GM10248 (cell line): ENCODE measurements around the gene AK8.

Experiments
- CTCF ChIA-PET: fragments of 300-600 bp; sonication (Branson Sonifier 250); formaldehyde crosslinking; extraction: SDS; loops from one replicate; lab custom pipeline; 2021; ENCODE audit warnings: antibody characterized with exemption; lab: Yijun Ruan, JAX
- POLR2A ChIA-PET: fragments of 350-650 bp; sonication (Branson Sonifier 250); formaldehyde crosslinking; extraction: SDS; loops from one replicate; lab custom pipeline; 2020; ENCODE audit warnings: antibody characterized with exemption; lab: Yijun Ruan, JAX
- DNase-seq: peaks from one replicate; pipeline ENCODE4 v3.0.0; 2012; ENCODE audit errors: extremely low spot score
- TF ChIP-seq, protein P1 (sequence below): IDR thresholded peaks from 2 replicates; pipeline ENCODE4 v1.5.1; 2012; ENCODE audit warnings: mild to moderate bottlenecking, low read depth; ENCODE audit errors: extremely low read depth, missing control alignments, control extremely low read depth

The AK8 gene

DNA sequence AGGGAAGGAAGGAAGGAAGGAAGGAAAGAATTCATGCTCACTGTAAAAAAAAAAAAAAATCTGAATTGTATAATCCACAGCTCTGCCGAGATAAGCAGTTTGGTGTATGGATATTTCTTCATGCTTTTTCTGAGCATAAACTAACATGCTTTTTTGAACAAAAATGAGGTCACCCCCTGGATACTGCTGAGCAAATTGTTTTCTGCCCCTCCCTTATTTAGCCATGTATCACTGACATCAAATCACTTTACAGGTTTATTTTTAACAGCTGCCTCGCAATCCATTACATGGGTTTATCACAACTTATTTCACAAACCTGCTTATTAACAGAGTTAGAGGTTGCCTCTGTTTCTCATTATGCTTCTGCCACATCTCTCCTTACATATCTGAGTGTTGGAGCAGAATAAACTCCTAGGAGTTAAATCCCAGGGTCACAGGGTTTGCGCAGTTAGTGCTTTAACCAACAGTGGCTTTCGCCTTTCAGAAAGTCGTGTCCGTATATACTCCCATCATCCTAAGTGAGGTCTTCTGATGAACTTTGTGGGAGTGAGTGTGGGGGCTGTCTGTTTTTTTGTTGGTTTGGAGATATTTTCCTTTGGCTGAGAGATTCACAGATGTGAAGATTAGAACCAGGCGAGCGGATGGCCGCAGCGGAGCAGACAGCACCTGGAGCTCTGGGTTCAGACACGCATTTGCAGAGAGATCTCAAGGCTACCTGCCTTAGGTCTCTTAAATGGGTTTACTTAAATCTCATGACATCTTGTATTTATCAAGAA is 57.7 kb downstream of the AK8 start:
- POLR2A ChIA-PET = no interaction called here
- TF ChIP-seq, protein P1, sequence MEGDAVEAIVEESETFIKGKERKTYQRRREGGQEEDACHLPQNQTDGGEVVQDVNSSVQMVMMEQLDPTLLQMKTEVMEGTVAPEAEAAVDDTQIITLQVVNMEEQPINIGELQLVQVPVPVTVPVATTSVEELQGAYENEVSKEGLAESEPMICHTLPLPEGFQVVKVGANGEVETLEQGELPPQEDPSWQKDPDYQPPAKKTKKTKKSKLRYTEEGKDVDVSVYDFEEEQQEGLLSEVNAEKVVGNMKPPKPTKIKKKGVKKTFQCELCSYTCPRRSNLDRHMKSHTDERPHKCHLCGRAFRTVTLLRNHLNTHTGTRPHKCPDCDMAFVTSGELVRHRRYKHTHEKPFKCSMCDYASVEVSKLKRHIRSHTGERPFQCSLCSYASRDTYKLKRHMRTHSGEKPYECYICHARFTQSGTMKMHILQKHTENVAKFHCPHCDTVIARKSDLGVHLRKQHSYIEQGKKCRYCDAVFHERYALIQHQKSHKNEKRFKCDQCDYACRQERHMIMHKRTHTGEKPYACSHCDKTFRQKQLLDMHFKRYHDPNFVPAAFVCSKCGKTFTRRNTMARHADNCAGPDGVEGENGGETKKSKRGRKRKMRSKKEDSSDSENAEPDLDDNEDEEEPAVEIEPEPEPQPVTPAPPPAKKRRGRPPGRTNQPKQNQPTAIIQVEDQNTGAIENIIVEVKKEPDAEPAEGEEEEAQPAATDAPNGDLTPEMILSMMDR = no peak

DNA sequence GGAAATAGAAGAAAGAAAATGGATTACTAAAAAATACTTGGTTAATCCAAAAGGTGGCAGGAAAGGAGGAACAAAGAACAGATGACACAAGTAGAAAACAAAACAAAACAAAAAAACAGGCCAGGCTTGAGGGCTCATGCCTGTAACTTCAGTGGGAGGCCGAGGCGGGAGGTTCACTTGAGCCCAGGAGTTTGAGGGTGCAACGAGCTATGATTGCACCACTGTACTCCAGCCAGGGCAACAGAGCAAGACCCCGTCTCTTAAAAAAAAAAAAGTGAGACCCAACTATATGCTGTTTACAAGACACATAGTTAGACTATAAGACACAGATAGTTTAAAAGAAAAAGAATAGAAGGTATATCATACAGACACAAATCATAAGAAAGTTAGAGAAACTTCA is 59.5 kb downstream of the AK8 start:
- POLR2A ChIA-PET = no interaction called here
- DNase-seq = no peak
- CTCF ChIA-PET = no interaction called here
- TF ChIP-seq, protein P1 = no peak

More for the DNA sequence above, 57.7 kb downstream of the AK8 start:
- CTCF ChIA-PET = no interaction called here
- DNase-seq = no peak

DNA sequence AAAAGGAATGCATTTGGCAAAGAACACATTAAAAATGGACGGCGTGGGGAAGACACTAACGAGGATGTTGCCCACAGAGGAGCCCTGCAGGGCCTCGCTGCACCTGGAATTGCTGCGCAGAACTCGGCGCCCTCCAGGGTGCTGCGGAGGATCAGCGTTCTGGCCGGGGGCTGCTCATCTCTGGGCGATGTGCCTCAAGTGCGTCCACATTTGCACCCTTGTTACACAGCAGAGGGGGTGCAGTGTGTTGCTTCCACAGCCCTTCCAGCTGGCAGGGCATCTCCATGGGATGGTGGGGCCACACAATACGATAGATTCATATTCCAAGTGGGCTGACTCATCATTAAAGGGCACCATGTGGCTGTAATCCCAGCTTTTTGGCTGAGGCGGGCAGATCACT is 63.1 kb downstream of the AK8 start:
- TF ChIP-seq, protein P1 = no peak
- DNase-seq = no peak
- ChIA-PET CTCF (no interaction called here), POLR2A (no interaction called here)

DNA sequence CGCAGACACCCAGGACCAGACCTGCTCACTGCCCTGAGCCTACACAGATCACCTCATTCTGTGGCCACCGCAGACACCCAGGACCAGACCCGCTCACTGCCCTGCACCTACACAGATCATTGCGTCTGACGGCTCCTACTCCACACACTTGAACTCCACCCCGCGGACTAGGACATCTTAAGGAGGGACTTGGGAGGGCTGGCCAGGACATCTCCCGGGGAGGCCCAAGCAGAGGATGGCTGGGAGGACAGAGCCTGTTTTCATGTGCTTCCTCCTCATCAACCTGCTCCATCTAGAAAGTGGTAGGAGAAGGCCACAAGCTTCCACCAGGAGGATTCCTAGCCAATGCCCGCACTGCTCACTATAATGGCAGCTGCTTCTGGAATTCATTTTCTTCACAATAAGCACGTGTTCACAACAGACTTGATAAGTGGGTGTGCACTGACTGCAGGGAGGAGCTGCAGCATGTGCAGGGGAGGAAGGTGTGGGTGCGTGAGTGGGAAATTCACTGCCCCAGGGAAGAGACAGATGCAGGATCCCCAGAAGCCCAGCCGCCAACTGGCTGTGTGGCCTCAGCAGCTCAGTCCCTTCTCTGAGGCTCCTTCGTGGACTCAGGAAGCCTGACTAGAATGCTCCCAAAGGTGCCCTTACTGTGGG is 64.8 kb downstream of the AK8 start:
- ChIA-PET CTCF (no interaction called here), POLR2A (no interaction called here)
- TF ChIP-seq, protein P1 = no peak
- no peak for DNase-seq

DNA sequence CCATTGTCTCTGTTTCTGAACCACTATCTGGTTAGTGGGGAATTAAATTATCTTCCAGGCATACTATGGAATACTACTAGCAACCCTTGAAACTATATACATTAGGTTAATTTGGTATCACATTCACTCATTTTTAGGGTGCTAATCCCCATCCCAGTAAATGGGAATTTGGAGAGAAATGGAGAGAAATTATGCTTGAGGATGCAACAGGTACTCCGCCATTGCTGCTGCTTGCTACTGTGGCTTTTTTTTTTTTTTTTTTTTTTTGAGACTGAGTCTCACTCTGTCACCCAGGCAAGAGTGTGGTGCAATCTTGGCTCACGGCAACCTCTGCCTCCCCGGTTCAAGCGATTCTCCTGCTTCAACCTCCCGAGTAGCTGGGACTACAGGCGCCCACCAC is 66.1 kb downstream of the AK8 start:
- DNase-seq = no peak
- ChIA-PET POLR2A (no interaction called here), CTCF (no interaction called here)
- TF ChIP-seq, protein P1 = no peak

DNA sequence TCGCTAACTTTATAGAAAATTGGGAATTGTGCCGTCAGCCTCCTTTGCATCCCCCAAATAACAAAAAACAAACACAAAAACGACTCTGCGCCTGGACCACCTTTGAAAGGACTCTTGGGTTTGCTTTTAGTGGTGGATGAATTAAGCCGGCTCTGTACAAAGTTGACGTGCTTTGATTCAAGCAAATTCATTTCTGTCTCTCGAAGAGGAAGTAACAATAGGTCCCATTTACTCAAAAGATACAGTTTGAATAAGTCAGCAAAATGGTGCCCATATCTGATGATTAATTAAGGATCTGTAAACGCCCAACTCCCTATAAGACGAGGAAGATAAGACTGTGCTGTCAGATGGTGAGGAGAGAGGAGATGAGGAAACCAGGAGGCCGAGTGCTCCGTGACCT is 67.8 kb downstream of the AK8 start:
- CTCF ChIA-PET = no interaction called here
- no peak for DNase-seq
- TF ChIP-seq, protein P1 = no peak
- POLR2A ChIA-PET = no interaction called here
